GM12878 (cell line): ENCODE data around the gene TXN2. TPM values are rescaled to one million over a fixed set of nuclear protein-coding genes. Genes with fewer than 3 reads are reported as not detected.

ENCODE experiments used
- ATAC-seq: fragments of 200-7000 bp; cut with Tn5 transposase; 3 replicates; pipeline ENCODE4 v1.9.1; 2020; ENCODE audit warnings: mild to moderate bottlenecking, moderate library complexity
- BruUV-seq: library from RNA; stranded (reverse); fragments of 400-500 nt; replicated peaks from 2 replicates; lab custom pipeline; 2021; lab: Mats Ljungman, UMichigan
- CTCF ChIA-PET: fragments of 300-600 bp; sonication (Branson Sonifier 250); formaldehyde crosslinking; extraction: SDS; loops from one replicate; lab custom pipeline; 2021; ENCODE audit warnings: inconsistent platforms; lab: Yijun Ruan, JAX
- POLR2A ChIA-PET: fragments of 350-600 bp; formaldehyde crosslinking; extraction: SDS; loops from one replicate; lab custom pipeline; 2021; ENCODE audit warnings: inconsistent platforms; lab: Charles Lee
- RAD21 ChIA-PET: fragments of 300-600 bp; sonication (Branson Sonifier 250); formaldehyde crosslinking; loops from one replicate; lab custom pipeline; 2023; ENCODE audit warnings: antibody characterized with exemption; ENCODE audit not compliant: unreplicated experiment; lab: Charles Lee
- SMC1A ChIA-PET: fragments of 300-600 bp; sonication (Branson Sonifier 250); formaldehyde crosslinking; loops from one replicate; lab custom pipeline; 2023; ENCODE audit not compliant: unreplicated experiment, uncharacterized antibody; lab: Charles Lee
- DNase-seq: peaks from one replicate; pipeline ENCODE4 v3.0.0-alpha.2; 2011; ENCODE audit warnings: low read depth, low spot score
- FAIRE-seq: peaks from 3 replicates; lab custom pipeline; 2011; peaks lifted over from hg19 to GRCh38; lab: Jason Lieb, UNC
- H2AFZ ChIP-seq: 2 replicates; pipeline ENCODE4 v1.6.0; 2011; ENCODE audit warnings: low read depth, low read length, control low read depth; ENCODE audit not compliant: control insufficient read depth
- H3K27ac ChIP-seq: 2 replicates; pipeline ENCODE4 v1.5.1; 2011; ENCODE audit warnings: control low read depth; ENCODE audit not compliant: control insufficient read depth, insufficient read depth
- H3K27me3 ChIP-seq, 2 experiments: replicated peaks in 1 of 2; 2 replicates each; pipeline versions ENCODE4 v1.6.0 to v1.6.1; 2011; ENCODE audit warnings: low read length in 1 of 2; ENCODE audit not compliant: control insufficient read depth in 2 of 2, insufficient read depth in 2 of 2
- H3K36me3 ChIP-seq, 2 experiments: 2 replicates each; pipeline ENCODE4 v1.5.1; 2011; ENCODE audit warnings: low read length in 1 of 2; ENCODE audit not compliant: control insufficient read depth in 2 of 2, insufficient read depth in 2 of 2
- H3K4me1 ChIP-seq: 2 replicates; pipeline ENCODE4 v1.6.1; 2011; ENCODE audit warnings: mild to moderate bottlenecking, low read length, moderate library complexity, mixed read lengths; ENCODE audit not compliant: control insufficient read depth, insufficient read depth
- H3K4me2 ChIP-seq: 2 replicates; pipeline ENCODE4 v1.6.0; 2011; ENCODE audit warnings: control low read depth; ENCODE audit not compliant: control insufficient read depth, insufficient read depth
- H3K4me3 ChIP-seq: fragments of 200-600 bp; sonication (generic); 2 replicates; pipeline ENCODE4 v1.5.1; 2016
- H3K79me2 ChIP-seq: 2 replicates; pipeline ENCODE4 v1.6.0; 2011; ENCODE audit warnings: low read length; ENCODE audit not compliant: control insufficient read depth, insufficient read depth
- H3K9ac ChIP-seq: 2 replicates; pipeline ENCODE4 v1.8.0; 2011; ENCODE audit warnings: low read length, control low read depth, mixed read lengths; ENCODE audit not compliant: control insufficient read depth, insufficient read depth
- H3K9me3 ChIP-seq: replicated peaks from 3 replicates; pipeline ENCODE4 v1.5.1; 2011; ENCODE audit warnings: mild to moderate bottlenecking, low read length; ENCODE audit not compliant: control insufficient read depth, insufficient read depth
- H4K20me1 ChIP-seq: 2 replicates; pipeline ENCODE4 v1.6.0; 2011; ENCODE audit not compliant: control insufficient read depth, insufficient read depth
- SREBF1 ChIP-seq: IDR thresholded peaks from 2 replicates; pipeline ENCODE4 v1.6.1; 2012; ENCODE audit warnings: mild to moderate bottlenecking, low read length
- WGBS: methylation state at CpG from one replicate; pipeline ENCODE4 v1.1.6; 2016; ENCODE audit warnings: low lambda C conversion rate; ENCODE audit not compliant: insufficient replicate concordance, insufficient coverage; ENCODE audit errors: missing lambda C conversion rate; 5-methylcytosine and 5-hydroxymethylcytosine counted together
- in situ Hi-C: fragments of 300-500 bp; cut with MboI; formaldehyde crosslinking; loops from 9 replicates; pipeline ENCODE4 v1.14.3; 2018; ENCODE audit warnings: mixed read lengths
- intact Hi-C: fragments of 100-400 bp; cut with micrococcal nuclease; formaldehyde crosslinking; loops from one replicate; pipeline ENCODE4 v1.14.2; 2022; ENCODE audit not compliant: unreplicated experiment
- polyA plus RNA-seq, 11 experiments: library from polyadenylated mRNA; depleted of rRNA in 4 of 11; unstranded in 6 of 11; stranded (reverse) in 5 of 11; fragments of >200 nt; fragmentation: Nextera tagmentation in 4 of 11; fragmentation: Illumina TruSeq in 1 of 11; extraction: Ambion mirVana in 4 of 11; extraction: Trizol in 1 of 11; gene quantifications; 1 replicate in 1 of 11; 2 replicates in 10 of 11; pipeline versions ENCODE4 v1.2.1 to v1.2.3, GENCODE V29; 2011 to 2016; ENCODE audit warnings: inconsistent platforms in 2 of 11, missing spikeins in 2 of 11, low read depth in 1 of 11
- total RNA-seq, 4 experiments: library from RNA; depleted of rRNA in 3 of 4; stranded (reverse); fragments of >200 nt in 3 of 4; fragmentation: Illumina TruSeq in 1 of 4; extraction: Trizol in 1 of 4; gene quantifications; 2 replicates each; pipeline versions ENCODE4 v1.2.1 to v1.2.3, GENCODE V29; 2013 to 2021
- TF ChIP-seq, protein P1 (sequence below): fragments of 450-650 bp; IDR thresholded peaks from 2 replicates; pipeline ENCODE4 v1.6.1; 2016; ENCODE audit warnings: mild to moderate bottlenecking, moderate library complexity, borderline replicate concordance

Gene TXN2
- total and polyA plus RNA-seq, 10 of the 15 experiments (the other 5 are each of a cell fraction or from before 2014, with no cell fraction given): 70.2 to 350 (median 183) TPM

- Histone ChIP-seq H3K27me3 (no peaks in the 10 kb centered on the region), H3K9ac (no peak overlapping the region), H3K27ac (no peak overlapping the region), H3K4me1 (peaks cover 4% of the 10 kb centered on the region)
- RAD21 ChIA-PET: no interaction called here
- in situ Hi-C loops: no loop called here
- FAIRE-seq: no peak
- 94% methylated on average over 6 of the region's 6 CpGs for WGBS
- TF ChIP-seq, protein P1, sequence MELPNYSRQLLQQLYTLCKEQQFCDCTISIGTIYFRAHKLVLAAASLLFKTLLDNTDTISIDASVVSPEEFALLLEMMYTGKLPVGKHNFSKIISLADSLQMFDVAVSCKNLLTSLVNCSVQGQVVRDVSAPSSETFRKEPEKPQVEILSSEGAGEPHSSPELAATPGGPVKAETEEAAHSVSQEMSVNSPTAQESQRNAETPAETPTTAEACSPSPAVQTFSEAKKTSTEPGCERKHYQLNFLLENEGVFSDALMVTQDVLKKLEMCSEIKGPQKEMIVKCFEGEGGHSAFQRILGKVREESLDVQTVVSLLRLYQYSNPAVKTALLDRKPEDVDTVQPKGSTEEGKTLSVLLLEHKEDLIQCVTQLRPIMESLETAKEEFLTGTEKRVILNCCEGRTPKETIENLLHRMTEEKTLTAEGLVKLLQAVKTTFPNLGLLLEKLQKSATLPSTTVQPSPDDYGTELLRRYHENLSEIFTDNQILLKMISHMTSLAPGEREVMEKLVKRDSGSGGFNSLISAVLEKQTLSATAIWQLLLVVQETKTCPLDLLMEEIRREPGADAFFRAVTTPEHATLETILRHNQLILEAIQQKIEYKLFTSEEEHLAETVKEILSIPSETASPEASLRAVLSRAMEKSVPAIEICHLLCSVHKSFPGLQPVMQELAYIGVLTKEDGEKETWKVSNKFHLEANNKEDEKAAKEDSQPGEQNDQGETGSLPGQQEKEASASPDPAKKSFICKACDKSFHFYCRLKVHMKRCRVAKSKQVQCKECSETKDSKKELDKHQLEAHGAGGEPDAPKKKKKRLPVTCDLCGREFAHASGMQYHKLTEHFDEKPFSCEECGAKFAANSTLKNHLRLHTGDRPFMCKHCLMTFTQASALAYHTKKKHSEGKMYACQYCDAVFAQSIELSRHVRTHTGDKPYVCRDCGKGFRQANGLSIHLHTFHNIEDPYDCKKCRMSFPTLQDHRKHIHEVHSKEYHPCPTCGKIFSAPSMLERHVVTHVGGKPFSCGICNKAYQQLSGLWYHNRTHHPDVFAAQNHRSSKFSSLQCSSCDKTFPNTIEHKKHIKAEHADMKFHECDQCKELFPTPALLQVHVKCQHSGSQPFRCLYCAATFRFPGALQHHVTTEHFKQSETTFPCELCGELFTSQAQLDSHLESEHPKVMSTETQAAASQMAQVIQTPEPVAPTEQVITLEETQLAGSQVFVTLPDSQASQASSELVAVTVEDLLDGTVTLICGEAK: peak; percentile 72
- TF ChIP-seq SREBF1: no peak
- TF ChIP-seq, all 136 proteins: peak for 1
- Histone ChIP-seq H3K4me2 (no peak overlapping the region), H3K4me3 (no peak overlapping the region), H3K79me2 (peaks cover 4% of the 10 kb centered on the region), H3K9me3 (no peaks in the 10 kb centered on the region), H4K20me1 (no peaks in the 10 kb centered on the region), H3K36me3 (peaks cover 18 to 44% of the 10 kb centered on the region in 2 experiments), H2AFZ (no peak overlapping the region)
- SMC1A ChIA-PET: no interaction called here
- BruUV-seq: TSS peak; percentile 19
- CTCF ChIA-PET: interaction anchor here (2.9 kb wide), 1 partner anchor 174 kb away, joined by 10 read pairs; no protein-coding TSS in a partner anchor
- intact Hi-C loops: no loop called here
- ATAC-seq (no peak), DNase-seq (no peak)
- POLR2A ChIA-PET: no interaction called here
Measured at GRCh38 chr22:36475341-36475740, 6.1 kb downstream of the TXN2 start.
